PC-9 (cell line): ENCODE data around the gene PHLDA3. TPM values are rescaled to one million over a fixed set of nuclear protein-coding genes. Genes with fewer than 3 reads are reported as not detected.
A peak's percentile ranks its signal among the peaks of the same experiment; 100 is the strongest.

Source experiments
- BruUV-seq: library from RNA; stranded (reverse); fragments of 400-500 nt; replicated peaks from 2 replicates; lab custom pipeline; 2021; lab: Mats Ljungman, UMichigan
- CTCF ChIA-PET: fragments of 300-600 bp; sonication (Branson Sonifier 250); formaldehyde crosslinking; loops from one replicate; lab custom pipeline; 2022; ENCODE audit warnings: antibody characterized with exemption; lab: Charles Lee
- POLR2A ChIA-PET: fragments of 300-600 bp; sonication (Branson Sonifier 250); formaldehyde crosslinking; loops from one replicate; lab custom pipeline; 2022; ENCODE audit warnings: antibody characterized with exemption; ENCODE audit not compliant: unreplicated experiment; lab: Charles Lee
- DNase-seq, 2 experiments: peaks; one replicate each; pipeline versions ENCODE4 v3.0.0 to v3.0.0-alpha.2; 2015 to 2022; ENCODE audit warnings: mixed read lengths in 1 of 2
- H2AFZ ChIP-seq: fragments of 200-600 bp; sonication (generic); 2 replicates; pipeline ENCODE4 v1.8.1; 2017; ENCODE audit warnings: antibody characterized with exemption
- H3F3A ChIP-seq: fragments of 200-600 bp; sonication (generic); 2 replicates; pipeline ENCODE4 v1.8.1; 2017; ENCODE audit warnings: antibody characterized with exemption, mild to moderate bottlenecking, low read depth; ENCODE audit not compliant: insufficient read depth
- H3K27ac ChIP-seq: fragments of 200-600 bp; sonication (generic); 2 replicates; pipeline ENCODE4 v1.6.1; 2016; ENCODE audit warnings: mixed run types
- H3K27me3 ChIP-seq: fragments of 200-600 bp; sonication (generic); 2 replicates; pipeline ENCODE4 v1.6.1; 2016; ENCODE audit warnings: low read depth, mixed run types; ENCODE audit not compliant: insufficient read depth
- H3K36me3 ChIP-seq: fragments of 200-600 bp; sonication (generic); 2 replicates; pipeline ENCODE4 v1.6.1; 2016; ENCODE audit warnings: low read depth, mixed run types
- H3K4me1 ChIP-seq: fragments of 200-600 bp; sonication (generic); replicated peaks from 2 replicates; pipeline ENCODE4 v1.6.1; 2016; ENCODE audit warnings: mixed run types; ENCODE audit not compliant: insufficient read depth
- H3K4me2 ChIP-seq: fragments of 200-600 bp; sonication (generic); 2 replicates; pipeline ENCODE4 v1.6.1; 2017; ENCODE audit warnings: mixed run types
- H3K4me3 ChIP-seq: fragments of 200-600 bp; sonication (generic); 2 replicates; pipeline ENCODE4 v1.6.1; 2016; ENCODE audit warnings: mixed run types
- H3K79me2 ChIP-seq: fragments of 200-600 bp; sonication (generic); 2 replicates; pipeline ENCODE4 v1.6.1; 2017; ENCODE audit warnings: low read depth, mixed run types
- H3K9me2 ChIP-seq: fragments of 200-600 bp; sonication (generic); 2 replicates; pipeline ENCODE4 v1.8.1; 2017; ENCODE audit warnings: mild to moderate bottlenecking; ENCODE audit not compliant: insufficient read depth
- H3K9me3 ChIP-seq: fragments of 200-600 bp; sonication (generic); 2 replicates; pipeline ENCODE4 v1.8.1; 2016; ENCODE audit warnings: low read depth; ENCODE audit not compliant: insufficient read depth
- H4K20me1 ChIP-seq: fragments of 200-600 bp; sonication (generic); 2 replicates; pipeline ENCODE4 v1.8.1; 2017; ENCODE audit not compliant: insufficient read depth
- EZH2 ChIP-seq: fragments of 200-600 bp; sonication (generic); IDR thresholded peaks from 2 replicates; pipeline ENCODE4 v1.8.0; 2017; ENCODE audit warnings: antibody characterized with exemption, low read depth
- intact Hi-C: fragments of 100-400 bp; cut with micrococcal nuclease; formaldehyde crosslinking; loops from one replicate; pipeline ENCODE4 v1.10.0; 2022; ENCODE audit not compliant: unreplicated experiment
- total RNA-seq: library from RNA; stranded (reverse); gene quantifications from 2 replicates; pipeline ENCODE4 v1.2.3, GENCODE V29; 2021
- TF ChIP-seq, protein P1 (sequence below): fragments of 200-600 bp; sonication (generic); conservative IDR thresholded peaks from 2 replicates; pipeline ENCODE4 v1.6.1; 2017; ENCODE audit warnings: mixed run types, antibody characterized with exemption, mild to moderate bottlenecking, moderate library complexity

Gene PHLDA3
- total RNA-seq, 1 experiment from 2014 or later = 31.6 TPM

DNA sequence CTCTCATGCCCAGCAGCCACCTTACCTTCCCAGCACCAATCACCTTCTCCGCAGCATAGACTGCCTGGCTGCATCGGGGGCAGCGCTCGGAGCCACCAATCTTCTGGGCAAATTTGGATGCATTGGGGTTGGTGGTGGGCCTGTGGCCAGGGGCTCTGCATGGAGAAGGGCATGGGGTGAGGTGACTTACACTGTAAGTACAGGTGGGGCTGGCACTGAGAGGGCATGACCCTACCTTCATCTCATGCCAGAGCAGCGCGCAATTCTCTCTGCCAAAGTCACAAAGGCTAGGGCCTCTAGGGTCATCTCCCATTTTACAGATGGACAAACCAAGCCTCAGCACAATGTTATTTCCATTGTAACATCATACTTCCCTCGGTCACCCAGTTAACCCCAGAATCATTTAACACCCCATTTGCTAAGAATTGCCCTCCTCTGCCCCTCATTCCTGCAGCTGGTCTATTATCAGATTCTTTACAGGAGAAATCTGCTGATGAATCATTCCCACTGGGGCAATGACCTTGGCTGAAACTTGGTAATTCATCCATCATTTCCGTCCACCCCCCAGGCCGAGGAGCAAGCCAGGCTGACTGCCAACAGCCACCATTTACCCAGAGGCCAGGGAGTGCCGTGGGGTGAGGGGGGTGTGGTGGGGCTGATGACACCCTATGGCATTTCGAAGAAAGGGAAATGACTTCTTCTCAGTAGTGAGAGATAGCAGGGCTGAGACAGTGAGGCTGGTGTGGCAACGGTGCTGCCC is 20.0 kb upstream of the PHLDA3 start:
- H3K27ac ChIP-seq = peak overlapping the region; percentile 78
- CTCF ChIA-PET = interaction anchor here (0.6 to 1.4 kb wide), 2 partner anchors 27 to 141 kb away, joined by 3 to 14 read pairs; no protein-coding TSS in a partner anchor
- no peaks in the 10 kb centered on the region for H3K27me3 ChIP-seq
- intact Hi-C loops = loop anchor here (1.0 to 2.0 kb wide), 2 partner anchors 28 kb away; no protein-coding TSS in a partner anchor
- H3K4me3 ChIP-seq = no peak overlapping the region
- no peaks in the 10 kb centered on the region for H3K9me2 ChIP-seq
- H3K4me1 ChIP-seq = peaks cover 43% of the 10 kb centered on the region
- peak; percentile 92 to 95 for DNase-seq
- H3K36me3 ChIP-seq = no peaks in the 10 kb centered on the region
- BruUV-seq = no TSS peak
- H3F3A ChIP-seq = peaks cover 41% of the 10 kb centered on the region; the same call in 1 of the 2 replicates
- H3K4me2 ChIP-seq = peak overlapping the region; percentile 54
- H3K9me3 ChIP-seq = no peaks in the 10 kb centered on the region
- TF ChIP-seq, protein P1, sequence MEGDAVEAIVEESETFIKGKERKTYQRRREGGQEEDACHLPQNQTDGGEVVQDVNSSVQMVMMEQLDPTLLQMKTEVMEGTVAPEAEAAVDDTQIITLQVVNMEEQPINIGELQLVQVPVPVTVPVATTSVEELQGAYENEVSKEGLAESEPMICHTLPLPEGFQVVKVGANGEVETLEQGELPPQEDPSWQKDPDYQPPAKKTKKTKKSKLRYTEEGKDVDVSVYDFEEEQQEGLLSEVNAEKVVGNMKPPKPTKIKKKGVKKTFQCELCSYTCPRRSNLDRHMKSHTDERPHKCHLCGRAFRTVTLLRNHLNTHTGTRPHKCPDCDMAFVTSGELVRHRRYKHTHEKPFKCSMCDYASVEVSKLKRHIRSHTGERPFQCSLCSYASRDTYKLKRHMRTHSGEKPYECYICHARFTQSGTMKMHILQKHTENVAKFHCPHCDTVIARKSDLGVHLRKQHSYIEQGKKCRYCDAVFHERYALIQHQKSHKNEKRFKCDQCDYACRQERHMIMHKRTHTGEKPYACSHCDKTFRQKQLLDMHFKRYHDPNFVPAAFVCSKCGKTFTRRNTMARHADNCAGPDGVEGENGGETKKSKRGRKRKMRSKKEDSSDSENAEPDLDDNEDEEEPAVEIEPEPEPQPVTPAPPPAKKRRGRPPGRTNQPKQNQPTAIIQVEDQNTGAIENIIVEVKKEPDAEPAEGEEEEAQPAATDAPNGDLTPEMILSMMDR = no peak
- TF ChIP-seq EZH2 = no peak
- no peak overlapping the region for H2AFZ ChIP-seq
- no peaks in the 10 kb centered on the region for H4K20me1 ChIP-seq
- POLR2A ChIA-PET = interaction anchor here (0.6 kb wide), 3 partner anchors 21 to 253 kb away, joined by 4 to 8 read pairs (median 5); no protein-coding TSS in a partner anchor
- no peaks in the 10 kb centered on the region for H3K79me2 ChIP-seq

DNA sequence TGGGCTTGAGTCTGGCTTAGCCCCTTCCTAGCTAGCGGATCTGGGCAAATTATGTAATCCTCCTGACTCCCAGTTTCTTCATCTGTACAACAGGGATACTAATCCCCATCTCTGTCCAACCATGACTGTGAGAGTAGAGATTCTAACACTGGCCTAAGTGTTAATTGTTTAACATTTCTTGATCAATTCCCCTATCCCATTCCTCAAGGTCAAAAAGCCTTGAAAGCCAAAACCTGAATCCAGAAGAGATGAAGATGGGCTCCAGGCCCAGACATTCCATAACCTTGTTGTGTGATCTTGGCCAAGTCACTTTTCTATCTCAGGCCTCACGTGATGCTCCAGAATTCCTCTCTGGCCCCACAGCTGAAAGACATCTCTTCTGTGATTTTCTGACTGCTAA is 18.8 kb upstream of the PHLDA3 start:
- H3K4me1 ChIP-seq = peaks cover 43% of the 10 kb centered on the region
- BruUV-seq = no TSS peak
- no peaks in the 10 kb centered on the region for H3K79me2 ChIP-seq
- CTCF ChIA-PET = interaction anchor here (2.0 kb wide), 1 partner anchor 26 kb away, joined by 12 read pairs; no protein-coding TSS in a partner anchor
- no peaks in the 10 kb centered on the region for H3K9me3 ChIP-seq
- no peak overlapping the region for H2AFZ ChIP-seq
- no peaks in the 10 kb centered on the region for H3K27me3 ChIP-seq
- no peak for DNase-seq
- H3K36me3 ChIP-seq = no peaks in the 10 kb centered on the region
- H3K27ac ChIP-seq = no peak overlapping the region
- no peaks in the 10 kb centered on the region for H4K20me1 ChIP-seq
- peaks cover 41% of the 10 kb centered on the region; the same call in 1 of the 2 replicates for H3F3A ChIP-seq
- intact Hi-C loops = loop anchor here (2.0 kb wide), 1 partner anchor 27 kb away; no protein-coding TSS in a partner anchor
- no peak overlapping the region for H3K4me2 ChIP-seq
- H3K4me3 ChIP-seq = no peak overlapping the region
- no peaks in the 10 kb centered on the region for H3K9me2 ChIP-seq
- POLR2A ChIA-PET = interaction anchor here (0.6 to 0.7 kb wide), 2 partner anchors 15 to 107 kb away, joined by 3 to 6 read pairs; no protein-coding TSS in a partner anchor
- TF ChIP-seq, protein P1 = no peak
- no peak for TF ChIP-seq EZH2

DNA sequence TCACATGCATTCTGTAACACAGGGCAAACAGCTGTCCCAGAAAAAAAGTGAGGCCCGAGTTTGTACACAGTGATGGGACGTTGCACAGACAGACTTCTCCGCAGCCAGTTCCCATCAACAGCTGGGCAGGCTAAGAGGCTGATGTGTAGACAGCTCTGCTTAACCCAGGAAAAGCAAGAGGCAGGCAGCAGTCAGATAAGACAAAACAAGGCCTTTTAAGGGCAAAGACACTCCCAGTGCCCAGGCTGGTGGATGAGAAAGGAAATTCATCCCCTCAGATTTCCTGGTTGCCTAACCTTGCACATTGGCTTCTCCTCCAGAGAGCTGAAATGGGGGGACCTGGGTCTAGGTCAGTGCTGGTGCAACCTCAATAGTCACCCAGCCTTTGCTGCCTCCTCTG is 17.2 kb upstream of the PHLDA3 start:
- H3K36me3 ChIP-seq = no peaks in the 10 kb centered on the region
- H3K27me3 ChIP-seq = no peaks in the 10 kb centered on the region
- H3K79me2 ChIP-seq = no peaks in the 10 kb centered on the region
- H3K4me1 ChIP-seq = peaks cover 49% of the 10 kb centered on the region
- no peak for DNase-seq
- peaks cover 43% of the 10 kb centered on the region; the same call in 1 of the 2 replicates for H3F3A ChIP-seq
- ChIA-PET POLR2A (interaction anchor here (0.5 to 0.6 kb wide), 2 partner anchors 242 to 1063 kb away, joined by 3 to 9 read pairs; no protein-coding TSS in a partner anchor), CTCF (interaction anchor here (0.6 to 2.0 kb wide), 3 partner anchors 27 to 239 kb away, joined by 3 to 12 read pairs (median 3); no protein-coding TSS in a partner anchor)
- intact Hi-C loops = no loop called here
- H3K4me2 ChIP-seq = no peak overlapping the region
- no TSS peak for BruUV-seq
- H3K27ac ChIP-seq = no peak overlapping the region
- H3K4me3 ChIP-seq = no peak overlapping the region
- H3K9me2 ChIP-seq = no peaks in the 10 kb centered on the region
- no peak overlapping the region for H2AFZ ChIP-seq
- TF ChIP-seq EZH2 = no peak
- TF ChIP-seq, protein P1 = no peak
- H3K9me3 ChIP-seq = no peaks in the 10 kb centered on the region
- H4K20me1 ChIP-seq = no peaks in the 10 kb centered on the region
